A549 (cell line): Measurements from ENCODE around the gene ZNF714.

Experiments
- CBX2 ChIP-seq: fragments of 200-600 bp; sonication (generic); IDR thresholded peaks from 2 replicates; pipeline ENCODE4 v1.6.1; 2016; ENCODE audit warnings: low read depth, mild to moderate bottlenecking, borderline replicate concordance
- EHMT2 ChIP-seq: fragments of 200-600 bp; sonication (generic); IDR thresholded peaks from 2 replicates; pipeline ENCODE4 v1.6.1; 2016; ENCODE audit warnings: antibody characterized with exemption, low read depth, mild to moderate bottlenecking, moderate library complexity
- POLR2A ChIP-seq: IDR thresholded peaks from 2 replicates; pipeline ENCODE4 v1.6.1; 2012; ENCODE audit warnings: mild to moderate bottlenecking, low read length
- USF2 ChIP-seq: fragments of 450-650 bp; IDR thresholded peaks from 2 replicates; pipeline ENCODE4 v1.6.1; 2014; ENCODE audit warnings: antibody characterized with exemption
- ZNF302 ChIP-seq: fragments of 250-450 bp; sonication (Bioruptor Pico); IDR thresholded peaks from 2 replicates; pipeline ENCODE4 v1.9.0; 2021; ENCODE audit warnings: inconsistent platforms, mild to moderate bottlenecking, moderate library complexity
- TF ChIP-seq, protein P1 (sequence below): fragments of >200 bp; sonication (Bioruptor Twin); formaldehyde crosslinking; IDR thresholded peaks from 3 replicates; pipeline ENCODE4 v1.5.1; 2016

- TF ChIP-seq POLR2A (no peak), CBX2 (no peak), USF2 (no peak), EHMT2 (no peak), ZNF302 (CRISPR knock-in tag) (no peak)
- TF ChIP-seq, protein P1, sequence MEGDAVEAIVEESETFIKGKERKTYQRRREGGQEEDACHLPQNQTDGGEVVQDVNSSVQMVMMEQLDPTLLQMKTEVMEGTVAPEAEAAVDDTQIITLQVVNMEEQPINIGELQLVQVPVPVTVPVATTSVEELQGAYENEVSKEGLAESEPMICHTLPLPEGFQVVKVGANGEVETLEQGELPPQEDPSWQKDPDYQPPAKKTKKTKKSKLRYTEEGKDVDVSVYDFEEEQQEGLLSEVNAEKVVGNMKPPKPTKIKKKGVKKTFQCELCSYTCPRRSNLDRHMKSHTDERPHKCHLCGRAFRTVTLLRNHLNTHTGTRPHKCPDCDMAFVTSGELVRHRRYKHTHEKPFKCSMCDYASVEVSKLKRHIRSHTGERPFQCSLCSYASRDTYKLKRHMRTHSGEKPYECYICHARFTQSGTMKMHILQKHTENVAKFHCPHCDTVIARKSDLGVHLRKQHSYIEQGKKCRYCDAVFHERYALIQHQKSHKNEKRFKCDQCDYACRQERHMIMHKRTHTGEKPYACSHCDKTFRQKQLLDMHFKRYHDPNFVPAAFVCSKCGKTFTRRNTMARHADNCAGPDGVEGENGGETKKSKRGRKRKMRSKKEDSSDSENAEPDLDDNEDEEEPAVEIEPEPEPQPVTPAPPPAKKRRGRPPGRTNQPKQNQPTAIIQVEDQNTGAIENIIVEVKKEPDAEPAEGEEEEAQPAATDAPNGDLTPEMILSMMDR = no peak
These were observed 35.3 kb downstream of the ZNF714 start for GRCh38 chr19:21117041-21117907.
